GM21737 (cell line): ENCODE measurements around the gene TYMP.

Experiments
- ATAC-seq: cut with Tn5 transposase; IDR thresholded peaks from one replicate; pipeline ENCODE4 v1.9.1; 2021; ENCODE audit warnings: mild to moderate bottlenecking, moderate library complexity; ENCODE audit not compliant: unreplicated experiment

The TYMP gene

GRCh38 chr22:50486561-50487289 lies 43.1 kb downstream of the TYMP start, which contains the start of gene MIOX:
Gene MIOX, plus strand, starts transcription at chr22:50486859. Its CDS starts 39 bp downstream, at chr22:50486898.
- no peak for ATAC-seq

GRCh38 chr22:50485221-50486131 lies 44.3 kb downstream of the TYMP start:
- ATAC-seq = no peak

GRCh38 chr22:50483977-50484853 lies 45.6 kb downstream of the TYMP start:
- no peak for ATAC-seq

GRCh38 chr22:50483556-50483955 lies 46.3 kb downstream of the TYMP start:
- ATAC-seq = no peak

- ATAC-seq = no peak
These were observed 46.7 kb downstream of the TYMP start for GRCh38 chr22:50483106-50483505.

GRCh38 chr22:50482107-50483074 lies 47.4 kb downstream of the TYMP start:
- no peak for ATAC-seq

- ATAC-seq = no peak
These were observed 48.2 kb downstream of the TYMP start, which contains the start of gene ADM2 for GRCh38 chr22:50481440-50482106. Gene ADM2, plus strand, starts transcription at chr22:50481543. Its CDS starts 305 bp downstream, at chr22:50481848.

- ATAC-seq = no peak
These were observed 48.8 kb downstream of the TYMP start for GRCh38 chr22:50481045-50481439.

GRCh38 chr22:50479721-50480120 lies 50.1 kb downstream of the TYMP start:
- no peak for ATAC-seq

GRCh38 chr22:50477923-50478322 lies 51.9 kb downstream of the TYMP start:
- ATAC-seq = no peak

GRCh38 chr22:50476868-50477267 lies 52.9 kb downstream of the TYMP start:
- ATAC-seq = no peak
